ENCODE results near the gene THOC1.

Gene THOC1

DNA sequence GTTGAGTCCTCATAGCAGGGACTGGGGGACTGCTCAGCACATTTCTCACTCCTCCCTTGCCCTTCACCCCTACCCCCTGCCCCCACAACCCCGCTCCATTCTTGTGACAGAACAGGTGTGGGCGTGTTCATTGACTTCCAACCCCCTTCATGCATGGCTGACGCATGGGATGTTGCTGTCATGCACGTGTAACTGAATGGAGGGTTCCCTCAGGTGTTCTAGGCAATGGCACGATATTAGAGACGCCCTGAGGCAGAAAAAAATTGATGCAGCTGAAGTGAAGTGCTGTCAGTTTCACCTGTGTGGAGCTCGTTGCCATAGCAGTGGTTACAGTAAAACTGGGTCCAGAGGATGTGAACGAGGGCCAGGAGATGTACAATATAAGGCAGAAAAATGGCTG, 6.5 kb upstream of the THOC1 start:
- no peak for DNase-seq (ENCODE audit: low read depth in 2 of 2)

DNA sequence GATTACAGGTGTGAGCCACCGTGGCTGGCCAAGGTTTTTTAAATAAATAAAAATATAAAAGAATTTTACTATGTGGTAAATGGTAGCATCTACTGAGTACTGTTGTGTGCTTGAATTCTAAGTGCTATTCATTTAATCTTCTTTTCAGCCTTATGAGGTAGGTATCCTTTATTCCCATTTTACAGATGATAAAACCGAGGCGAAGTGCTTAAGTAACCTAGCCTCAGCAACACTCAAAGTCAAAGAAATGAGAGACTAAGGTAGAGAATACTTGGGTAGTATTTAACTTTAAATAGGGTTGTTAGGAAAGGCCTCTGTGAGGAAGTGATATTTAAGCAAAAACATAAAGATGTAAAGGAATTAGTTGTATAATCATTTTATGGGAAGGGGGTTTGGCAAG, 5.7 kb upstream of the THOC1 start:
- no peak for DNase-seq (ENCODE audit: low read depth in 2 of 2)

DNA sequence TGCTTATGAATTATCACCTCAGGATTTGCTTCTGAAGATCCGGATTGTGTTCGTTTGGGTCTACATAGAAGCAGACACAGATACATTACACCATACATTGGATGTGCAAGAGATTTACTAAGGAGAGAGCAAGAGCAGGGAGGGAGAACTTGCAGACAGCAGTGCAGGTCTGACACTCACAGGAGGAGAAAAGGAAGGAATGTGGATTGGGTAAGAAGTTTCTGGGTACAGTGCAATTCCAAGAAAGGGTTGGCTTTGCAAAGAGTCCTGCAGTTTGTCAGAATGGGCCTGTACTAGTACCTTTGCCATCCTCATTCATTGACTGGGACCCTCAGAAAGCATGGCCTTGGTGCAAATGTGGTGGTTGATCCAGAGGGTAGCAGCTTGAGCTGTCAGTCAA, 4.8 kb upstream of the THOC1 start:
- DNase-seq (ENCODE audit: low read depth in 2 of 2), result no peak

DNA sequence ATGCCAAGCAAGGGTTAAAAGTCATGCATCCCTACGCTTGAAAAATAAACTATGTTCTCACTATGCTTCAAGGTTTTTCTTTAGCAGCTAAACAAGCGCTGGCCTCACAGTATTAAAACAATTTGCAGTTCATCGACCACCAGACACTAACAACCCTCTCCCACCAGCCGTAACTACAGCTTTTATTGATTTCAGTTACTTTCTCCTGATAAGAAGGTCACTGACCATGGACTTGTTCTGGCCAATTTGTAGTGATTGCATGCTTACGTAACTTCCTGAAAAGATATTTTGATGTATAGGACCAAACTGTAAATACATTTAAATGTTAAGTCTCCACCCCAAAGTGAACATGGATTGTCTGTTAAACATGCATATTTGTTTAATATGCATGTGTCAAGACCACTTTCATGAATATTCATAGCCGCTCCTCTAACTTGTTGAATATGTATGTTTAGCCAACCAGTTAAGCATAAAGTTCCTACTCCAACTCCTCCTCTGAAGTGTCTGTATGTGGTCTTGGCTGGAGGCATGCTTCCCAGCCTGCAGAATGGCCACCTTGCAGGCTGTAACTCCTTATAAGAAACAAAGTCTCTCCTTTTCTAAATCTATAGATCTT, 1.7 kb upstream of the THOC1 start:
- DNase-seq (ENCODE audit: low read depth in 2 of 2), result no peak

DNA sequence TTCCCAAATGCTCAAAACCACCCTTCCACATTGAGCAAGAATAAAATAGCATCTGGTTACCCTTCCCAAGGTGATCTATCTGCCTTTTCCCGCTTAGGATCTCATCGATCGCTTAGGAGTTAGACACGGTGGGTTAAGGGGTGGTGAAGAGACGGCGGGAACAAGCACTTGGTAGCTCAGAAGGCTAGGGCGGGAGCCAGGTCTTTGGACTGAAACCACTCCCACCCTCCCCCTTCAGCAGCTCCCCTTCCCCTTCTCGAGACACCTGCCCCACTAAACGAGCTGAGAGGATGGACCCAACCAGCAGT, 513 bp downstream of the THOC1 start:
- DNase-seq (ENCODE audit: low read depth in 2 of 2), result no peak

DNA sequence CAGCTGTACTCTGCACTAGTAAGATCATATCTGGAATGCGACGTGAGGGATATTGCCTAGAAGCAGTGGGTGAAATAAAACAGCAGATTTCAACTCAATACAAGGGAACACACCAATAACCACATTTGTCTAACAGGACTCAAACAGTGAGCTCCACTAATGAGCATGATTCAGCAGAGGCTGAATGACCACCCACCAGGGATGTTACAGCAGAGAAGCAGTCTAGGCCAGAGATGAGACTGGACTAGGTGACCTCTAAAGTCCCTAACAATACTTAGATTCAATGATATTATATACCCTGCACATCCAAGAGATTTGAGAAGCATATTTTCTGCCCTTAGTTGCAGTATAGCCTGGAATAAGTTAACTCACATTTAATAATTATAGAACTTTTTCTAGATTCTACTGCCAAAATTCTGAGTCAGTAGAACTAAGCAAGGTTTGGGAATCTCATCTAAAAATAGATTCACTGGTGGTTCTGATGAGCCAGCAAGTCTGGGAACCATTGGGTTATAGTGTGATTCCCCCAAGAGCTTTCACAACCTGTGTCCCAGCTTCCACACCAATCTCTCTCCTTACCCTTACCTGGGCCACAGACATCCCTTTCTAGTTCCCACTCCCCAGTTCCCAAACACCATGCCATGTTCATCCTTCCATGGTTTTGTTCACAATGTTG, 6.3 kb downstream of the THOC1 start:
- DNase-seq (ENCODE audit: low read depth in 2 of 2), result no peak

DNA sequence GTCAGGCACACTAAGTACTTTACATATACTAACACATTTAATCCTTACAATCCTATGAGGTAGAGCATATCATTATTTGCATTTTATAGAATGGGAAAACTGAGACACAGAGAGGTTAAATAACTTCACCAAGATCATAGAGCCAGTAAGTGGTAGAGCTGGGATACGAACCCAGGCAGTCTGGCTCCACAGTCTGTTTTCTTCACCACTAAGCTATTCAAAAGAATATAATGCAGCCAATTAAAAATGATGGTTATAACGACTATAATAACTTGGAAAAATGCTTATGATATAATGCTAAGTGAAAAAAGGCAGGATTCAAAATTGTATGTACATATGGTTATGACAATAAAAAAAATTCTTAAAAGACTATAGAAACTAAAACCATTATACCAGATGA, 7.3 kb downstream of the THOC1 start:
- no peak for DNase-seq (ENCODE audit: low read depth in 2 of 2)

DNA sequence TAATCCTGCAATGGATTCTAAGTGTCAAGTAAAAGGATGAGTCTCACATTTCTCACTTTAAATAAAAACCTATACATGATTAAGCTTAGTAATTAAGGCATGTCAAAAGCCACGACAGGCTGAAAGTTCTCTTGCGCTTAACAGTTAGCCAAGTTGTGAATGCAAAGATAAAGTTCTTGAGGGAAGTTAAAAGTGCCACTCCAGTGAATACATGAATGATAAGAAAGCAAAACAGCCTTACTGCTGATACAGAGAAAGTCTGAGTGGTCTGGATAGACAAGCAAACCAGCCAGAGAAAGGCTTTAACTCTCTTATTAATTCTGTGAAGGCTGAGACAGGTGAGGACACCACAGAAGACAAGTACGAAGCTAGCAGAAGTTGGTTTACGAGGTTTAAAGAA, 12.7 kb downstream of the THOC1 start:
- no peak for DNase-seq (ENCODE audit: low read depth in 2 of 2)

DNA sequence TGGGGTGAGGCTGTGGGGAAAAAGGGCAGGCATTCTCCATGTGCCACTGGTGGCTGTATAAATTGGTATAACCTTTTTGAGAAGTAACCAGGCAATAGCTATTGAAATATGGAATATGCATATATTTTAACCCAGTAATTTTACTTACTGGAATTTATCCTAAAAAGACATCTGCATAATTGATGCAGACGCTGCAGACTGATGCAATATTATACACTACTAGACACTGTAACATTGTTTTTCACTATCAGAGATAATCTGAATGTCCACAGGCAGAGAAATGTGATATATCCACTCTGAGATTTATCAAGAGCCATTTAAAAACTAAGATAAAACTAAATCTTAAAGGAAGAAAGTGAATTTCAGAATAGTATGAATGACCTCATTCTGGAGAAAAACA, 14.7 kb downstream of the THOC1 start:
- no peak for DNase-seq (ENCODE audit: low read depth in 2 of 2)

DNA sequence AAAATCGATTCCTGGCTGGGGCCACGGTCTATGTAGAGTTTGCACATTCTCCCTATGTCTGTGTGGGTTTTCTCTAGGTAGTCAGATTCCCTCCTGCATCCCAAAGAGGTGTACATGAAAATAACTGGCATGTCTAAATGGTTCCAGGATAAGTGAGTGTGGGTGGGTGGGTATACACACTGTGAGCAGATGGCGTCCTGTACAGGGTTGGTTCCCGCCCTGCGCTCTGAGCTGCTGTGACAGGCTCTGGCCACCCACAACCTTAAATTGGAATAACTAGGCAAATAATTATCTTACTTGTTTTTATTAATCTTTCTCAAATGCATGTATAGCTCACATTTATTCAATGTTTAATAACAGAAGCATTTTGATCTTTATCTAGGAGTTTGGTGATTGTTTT, 16.3 kb downstream of the THOC1 start:
- DNase-seq (ENCODE audit: low read depth in 2 of 2), result no peak

DNA sequence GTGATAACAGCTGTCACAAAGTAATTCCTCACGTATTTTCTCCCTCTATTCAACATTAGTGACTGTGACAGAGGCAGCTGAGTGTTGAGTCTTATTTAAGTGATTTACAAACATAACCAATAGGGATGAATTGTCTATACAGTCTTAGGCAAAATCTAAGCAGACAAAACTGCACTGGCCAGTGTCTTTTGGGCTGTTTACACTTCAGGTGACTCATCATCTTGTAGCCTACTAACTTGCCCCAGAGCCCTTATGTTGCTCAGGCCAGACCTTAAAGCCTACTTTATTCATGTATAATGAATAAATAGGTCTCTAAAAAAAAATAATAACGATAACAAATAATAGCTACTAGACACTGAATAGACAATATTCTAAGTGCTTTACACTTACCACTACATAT, 17.2 kb downstream of the THOC1 start:
- no peak for DNase-seq (ENCODE audit: low read depth in 2 of 2)

DNA sequence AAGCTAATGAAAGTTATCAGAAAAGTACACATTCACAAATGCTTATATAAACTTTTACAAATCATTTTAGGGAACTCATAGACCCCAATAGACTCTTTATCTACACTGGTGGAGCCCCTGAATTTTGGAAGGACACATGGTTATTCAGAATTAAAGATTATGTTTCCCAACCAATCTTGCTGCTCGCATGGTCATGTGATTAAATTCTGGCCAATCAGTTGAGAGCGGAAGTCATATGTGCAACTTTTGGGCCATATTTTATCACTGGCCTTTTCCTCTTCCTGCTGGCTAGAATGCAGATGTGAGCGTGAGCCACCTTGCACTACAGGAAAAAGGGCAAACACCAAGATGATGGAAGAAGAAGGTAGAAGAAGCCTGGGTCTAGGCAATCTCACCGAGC, 19.8 kb downstream of the THOC1 start:
- no peak for DNase-seq (ENCODE audit: low read depth in 2 of 2)

DNA sequence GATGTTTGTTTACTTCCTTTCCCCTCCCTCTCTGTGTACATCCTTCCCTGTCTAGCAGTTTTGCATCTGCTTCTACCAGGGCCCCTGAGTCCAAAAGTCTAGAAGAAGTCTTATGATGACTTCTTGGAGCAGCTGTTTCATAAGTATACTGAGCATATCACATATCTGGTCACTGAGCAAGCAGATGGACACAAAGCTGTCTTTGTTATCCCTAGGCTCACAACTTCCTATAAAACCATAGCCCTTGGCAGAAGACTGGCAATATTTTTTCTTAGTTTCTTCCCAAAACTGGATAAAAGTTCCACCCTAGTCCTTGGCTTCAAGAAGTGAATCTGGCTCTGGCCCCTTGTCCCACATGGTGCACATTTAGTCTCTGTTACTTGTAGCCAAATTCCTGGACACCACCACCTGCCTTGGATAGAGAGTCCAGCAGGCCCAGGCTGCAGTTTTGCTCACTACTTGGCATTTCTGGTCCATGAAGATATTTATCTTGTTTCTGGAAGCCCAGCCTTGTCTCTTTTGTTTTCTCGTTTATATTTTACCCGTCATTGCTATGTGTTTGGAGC, 22.5 kb downstream of the THOC1 start:
- no peak for DNase-seq (ENCODE audit: low read depth in 2 of 2)

DNA sequence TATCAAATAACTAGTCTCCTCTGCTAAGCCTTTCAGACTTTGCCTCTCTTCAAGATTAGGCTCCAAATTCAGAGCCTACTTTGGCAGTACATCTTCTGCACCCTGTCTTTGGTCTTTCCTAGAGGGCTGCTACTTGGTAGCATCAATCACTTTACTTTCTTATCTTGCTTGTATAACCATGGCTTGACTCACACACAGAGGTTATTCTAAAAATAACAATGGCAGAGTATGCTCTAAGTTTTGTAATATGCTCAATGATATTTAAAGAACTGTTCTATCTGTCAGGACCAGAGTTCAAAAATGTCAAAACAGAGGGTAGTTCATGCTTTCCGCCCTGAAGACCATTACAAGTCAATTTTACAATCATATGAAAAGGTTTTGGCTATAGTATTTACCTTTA, 27.7 kb downstream of the THOC1 start:
- no peak for DNase-seq (ENCODE audit: low read depth in 2 of 2)

DNA sequence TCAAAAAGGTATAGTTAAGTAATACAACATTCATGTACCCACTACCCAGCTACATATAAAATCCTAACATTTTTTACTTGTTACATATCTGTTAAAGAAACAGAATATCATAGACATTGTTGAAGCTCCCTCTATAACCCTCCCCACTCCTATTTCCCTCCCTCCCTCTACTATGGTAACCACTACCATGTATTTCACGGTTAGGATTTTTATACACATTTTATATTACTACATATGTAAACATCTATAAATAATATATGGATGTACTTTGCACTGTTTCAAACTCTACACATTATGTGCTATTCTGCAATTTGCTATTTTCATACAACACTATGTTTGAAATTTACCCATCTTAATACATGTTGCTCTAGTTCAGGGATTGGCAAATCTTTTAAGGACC, 36.3 kb downstream of the THOC1 start:
- DNase-seq (ENCODE audit: low read depth in 2 of 2), result no peak

DNA sequence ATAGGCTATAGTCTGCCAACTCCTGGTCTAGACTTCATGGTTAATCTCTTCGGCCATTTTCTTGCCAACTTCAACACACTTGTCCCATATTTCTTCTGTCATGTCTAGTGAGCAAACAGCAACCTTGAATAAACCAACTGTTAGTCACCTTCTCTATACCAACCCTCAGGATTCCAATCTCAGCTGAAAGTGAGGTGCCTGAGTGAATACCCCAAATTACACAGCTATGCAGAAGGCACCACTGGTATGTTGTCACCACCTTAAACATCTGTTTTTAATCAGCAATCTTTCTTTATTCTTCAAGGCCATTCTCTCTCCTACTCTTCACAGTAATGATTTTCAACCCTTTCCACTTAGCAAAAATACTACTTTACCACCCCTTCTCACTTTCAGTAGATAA, 39.3 kb downstream of the THOC1 start:
- DNase-seq (ENCODE audit: low read depth in 2 of 2), result no peak

DNA sequence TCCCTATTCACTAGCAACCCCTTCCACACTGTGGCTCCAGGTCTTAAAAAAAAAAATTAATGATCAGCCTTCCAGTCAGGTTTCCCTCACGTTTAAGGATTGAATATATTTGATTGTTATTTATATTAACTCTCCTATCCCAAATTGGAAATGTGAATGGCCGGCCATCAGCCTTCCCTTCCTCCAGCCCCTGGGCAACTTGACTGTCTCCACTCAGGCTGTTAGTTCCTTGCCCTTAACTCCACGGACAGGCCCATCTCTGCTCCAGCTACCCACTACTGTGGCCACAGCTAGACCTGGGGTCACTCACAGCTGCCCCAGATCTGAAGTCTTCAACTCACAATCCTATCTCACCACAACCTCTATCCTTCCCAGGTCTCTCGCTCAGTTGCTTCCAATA, 39.9 kb downstream of the THOC1 start:
- DNase-seq (ENCODE audit: low read depth in 2 of 2), result no peak

DNA sequence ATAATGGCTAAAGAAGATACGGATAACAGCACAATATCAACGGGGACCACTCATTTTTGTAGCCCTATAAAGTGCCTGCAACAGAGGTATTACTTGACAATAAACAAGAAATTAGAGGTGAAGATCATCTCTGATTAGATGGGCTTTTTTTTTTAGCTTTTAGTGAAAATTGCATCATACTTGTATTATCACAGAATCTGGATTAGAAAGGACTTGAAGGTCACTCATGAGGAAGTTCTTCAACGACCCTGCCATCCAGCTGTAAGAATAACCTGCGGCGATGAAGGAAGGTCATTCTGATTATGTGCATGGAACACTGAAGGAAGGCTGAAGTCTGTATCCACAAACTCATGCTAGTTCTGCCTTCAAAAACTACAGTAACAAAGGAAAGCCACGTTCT, 40.5 kb downstream of the THOC1 start:
- no peak for DNase-seq (ENCODE audit: low read depth in 2 of 2)

DNA sequence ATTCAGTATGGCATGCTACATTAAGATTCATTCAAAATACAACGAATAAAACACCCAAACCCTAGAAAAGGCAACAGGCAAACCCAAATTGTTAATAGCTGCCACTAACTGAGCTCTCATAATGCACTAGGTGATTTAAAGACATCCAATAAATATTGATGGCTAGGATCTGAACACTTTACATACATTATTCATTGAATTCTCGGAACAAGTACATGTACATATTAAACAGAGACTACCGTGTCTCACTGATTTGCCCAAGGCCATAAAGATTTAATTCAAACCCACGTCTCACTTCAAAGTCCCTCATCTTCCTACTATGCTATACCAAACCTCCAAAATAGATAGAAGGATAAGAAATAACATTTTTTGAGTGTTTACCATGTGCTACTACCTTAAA, 42.1 kb downstream of the THOC1 start:
- DNase-seq (ENCODE audit: low read depth in 2 of 2), result no peak

DNA sequence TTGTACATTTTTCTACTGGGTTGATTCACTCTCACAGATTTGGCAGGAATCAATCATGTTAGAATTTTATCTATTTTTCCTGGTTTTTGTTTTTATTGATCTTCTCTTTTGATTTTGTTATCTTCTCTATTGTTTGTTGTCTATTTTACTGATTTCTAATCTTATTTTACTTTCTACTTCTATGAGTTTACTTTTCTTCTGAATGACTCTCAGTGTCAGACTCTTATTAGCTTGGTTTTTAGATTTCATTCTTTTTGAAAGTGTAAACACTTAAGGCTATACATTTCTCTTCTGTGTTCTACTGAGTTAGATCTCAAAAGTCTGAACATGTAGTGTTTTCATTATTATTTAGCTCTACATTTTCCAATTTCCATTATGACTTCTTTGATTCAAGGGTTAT, 47.1 kb downstream of the THOC1 start:
- no peak for DNase-seq (ENCODE audit: low read depth in 2 of 2)

DNA sequence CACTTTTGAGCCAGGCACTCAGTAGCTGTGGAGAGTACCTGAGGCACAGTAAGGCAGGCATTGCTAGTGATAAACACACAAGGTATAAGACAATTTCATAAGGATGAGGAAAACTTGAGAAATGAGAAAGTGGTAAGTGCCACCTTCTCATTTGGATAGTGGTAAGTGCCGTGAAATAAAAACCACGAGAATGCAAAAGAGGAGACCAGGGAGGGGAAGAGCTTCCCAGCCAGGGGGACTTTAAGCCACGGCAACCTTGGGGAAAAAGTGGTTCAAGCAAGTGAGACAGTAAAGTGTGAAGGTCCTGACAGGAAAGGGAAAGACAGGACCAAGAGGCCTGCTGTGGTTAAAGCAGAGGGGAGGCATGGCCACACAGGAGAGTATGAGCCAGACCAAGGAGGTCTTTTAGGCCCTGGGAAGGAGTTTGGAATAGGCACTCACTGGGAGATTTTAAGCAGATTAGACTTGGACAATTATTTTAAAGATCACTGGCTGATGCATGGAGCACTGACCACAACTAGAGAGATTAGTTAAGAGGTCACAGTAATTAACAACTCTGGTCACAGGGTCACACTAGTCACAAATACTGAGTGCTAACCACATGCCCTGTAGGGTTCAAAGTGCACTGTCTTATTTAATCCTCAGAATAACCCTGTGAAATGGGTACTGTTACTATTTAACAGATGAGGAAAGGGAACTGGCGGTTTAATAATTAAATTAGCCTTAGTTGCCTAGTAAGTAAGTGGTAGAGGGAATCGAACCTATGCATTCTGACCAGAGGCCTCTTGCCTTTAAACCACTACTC, 50.1 kb downstream of the THOC1 start:
- DNase-seq (ENCODE audit: low read depth in 2 of 2), result no peak

DNA sequence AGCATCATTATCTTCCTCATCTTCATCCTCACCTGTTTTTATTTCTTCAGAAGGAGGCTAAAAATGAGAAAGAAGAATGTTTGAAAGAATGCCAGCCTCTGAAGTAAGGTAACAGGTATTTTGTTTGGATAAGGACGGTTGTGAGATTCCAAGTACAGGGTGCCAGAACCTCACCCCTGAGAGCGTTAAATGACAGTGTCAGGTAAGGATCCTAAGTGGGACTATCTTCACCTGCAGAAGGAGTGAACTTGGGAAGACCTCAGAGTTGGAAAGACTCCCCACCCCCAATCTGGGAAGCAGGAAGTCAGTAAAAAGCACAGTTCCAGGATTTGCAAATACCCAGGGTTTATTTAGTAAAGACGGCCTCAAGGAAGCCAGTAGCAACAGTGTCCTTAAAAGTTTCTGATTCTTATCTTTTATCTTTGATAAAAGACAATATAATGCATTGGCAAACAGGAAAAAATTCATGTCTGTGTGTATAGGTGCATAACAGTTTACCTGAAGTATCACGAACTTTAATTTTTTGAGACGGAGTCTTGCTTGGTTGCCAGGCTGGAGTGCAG, 52.3 kb downstream of the THOC1 start:
- DNase-seq (ENCODE audit: low read depth in 2 of 2), result no peak

DNA sequence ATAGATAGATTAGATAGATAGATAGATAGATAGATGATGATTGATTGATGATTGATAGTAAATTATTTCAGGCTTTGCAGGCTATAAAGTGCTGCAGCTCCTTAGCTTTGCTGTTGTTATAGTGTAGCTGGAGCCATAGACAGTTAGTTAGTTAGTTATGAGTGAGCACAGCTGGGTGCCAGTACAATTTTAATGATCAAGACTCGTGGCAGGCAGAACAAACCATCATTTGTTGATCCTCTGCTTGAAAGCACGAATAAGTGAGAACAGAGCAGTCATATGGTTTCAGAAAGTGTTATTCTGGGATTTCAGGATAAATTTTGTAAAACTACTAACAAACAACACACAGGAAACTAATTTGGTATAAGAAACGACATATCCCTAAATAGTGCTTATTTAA, 53.9 kb downstream of the THOC1 start:
- DNase-seq (ENCODE audit: low read depth in 2 of 2), result no peak
